Smooth muscle cell (in vitro differentiated cells): ENCODE measurements around the gene NR5A2. TPM values are rescaled to one million over a fixed set of nuclear protein-coding genes. Genes with fewer than 3 reads are reported as not detected.

Experiments
- DNase-seq: peaks from one replicate; lab custom pipeline; 2025; ENCODE audit not compliant: unreplicated experiment; lab: John Stamatoyannopoulos, UW
- H2AFZ ChIP-seq: fragments of 200-600 bp; sonication (generic); 2 replicates; pipeline ENCODE4 v1.6.0; 2016; ENCODE audit warnings: antibody characterized with exemption, low read depth, mild to moderate bottlenecking
- H3F3A ChIP-seq: fragments of 200-600 bp; sonication (generic); 2 replicates; pipeline ENCODE4 v1.6.0; 2017; ENCODE audit warnings: antibody characterized with exemption, low read depth
- H3K27ac ChIP-seq: fragments of 200-600 bp; sonication (generic); 2 replicates; pipeline ENCODE4 v1.5.1; 2016; ENCODE audit warnings: low read depth, mild to moderate bottlenecking
- H3K27me3 ChIP-seq: fragments of 200-600 bp; sonication (generic); 2 replicates; pipeline ENCODE4 v1.6.1; 2016; ENCODE audit warnings: low read depth, mild to moderate bottlenecking
- H3K36me3 ChIP-seq: fragments of 200-600 bp; sonication (generic); 2 replicates; pipeline ENCODE4 v1.5.1; 2016; ENCODE audit warnings: low read depth
- H3K4me1 ChIP-seq: fragments of 200-600 bp; sonication (generic); 2 replicates; pipeline ENCODE4 v1.5.1; 2016; ENCODE audit warnings: low read depth
- H3K4me2 ChIP-seq: fragments of 200-600 bp; sonication (generic); 2 replicates; pipeline ENCODE4 v1.6.0; 2016; ENCODE audit warnings: mild to moderate bottlenecking
- H3K4me3 ChIP-seq: fragments of 200-600 bp; sonication (generic); 2 replicates; pipeline ENCODE4 v1.5.1; 2016; ENCODE audit warnings: mild to moderate bottlenecking
- H3K79me2 ChIP-seq: fragments of 200-600 bp; sonication (generic); 2 replicates; pipeline ENCODE4 v1.6.0; 2016; ENCODE audit warnings: low read depth, mild to moderate bottlenecking
- H3K9ac ChIP-seq: fragments of 200-600 bp; sonication (generic); 2 replicates; pipeline ENCODE4 v1.6.0; 2016; ENCODE audit warnings: low read depth
- H3K9me3 ChIP-seq: fragments of 200-600 bp; sonication (generic); replicated peaks from 2 replicates; pipeline ENCODE4 v1.5.1; 2016; ENCODE audit warnings: low read depth
- H4K20me1 ChIP-seq: fragments of 200-600 bp; sonication (generic); 2 replicates; pipeline ENCODE4 v1.6.0; 2016; ENCODE audit warnings: low read depth
- WGBS: methylation state at CpG from one replicate; pipeline ENCODE4 v1.1.7; 2016; ENCODE audit warnings: low lambda C conversion rate; 5-methylcytosine and 5-hydroxymethylcytosine counted together
- polyA plus RNA-seq: library from polyadenylated mRNA; unstranded; fragments of >200 nt; fragmentation: Nextera tagmentation; extraction: Ambion mirVana; gene quantifications from 2 replicates; pipeline ENCODE4 v1.2.1, GENCODE V29; 2016
- total RNA-seq: library from RNA; depleted of rRNA; stranded (reverse); fragments of >200 nt; gene quantifications from 2 replicates; pipeline ENCODE4 v1.2.3, GENCODE V29; 2014
- TF ChIP-seq, protein P1 (sequence below): fragments of 200-600 bp; sonication (generic); IDR thresholded peaks from 2 replicates; pipeline ENCODE4 v1.5.1; 2017; ENCODE audit warnings: borderline replicate concordance, mild to moderate bottlenecking, antibody characterized with exemption; ENCODE audit not compliant: insufficient read depth, poor library complexity, severe bottlenecking

Gene NR5A2
- total and polyA plus RNA-seq, 2 experiments from 2014 or later, result 0.14 to 0.22 TPM

- H3K9ac ChIP-seq, result no peak overlapping the region
- no peaks in the 10 kb centered on the region for H3K4me1 ChIP-seq
- H3K9me3 ChIP-seq, result no peaks in the 10 kb centered on the region
- no peaks in the 10 kb centered on the region for H3K27me3 ChIP-seq
- no peak for DNase-seq
- no peak overlapping the region for H2AFZ ChIP-seq
- 94% methylated on average over 6 of the region's 6 CpGs for WGBS
- no peaks in the 10 kb centered on the region for H3F3A ChIP-seq
- no peaks in the 10 kb centered on the region for H4K20me1 ChIP-seq
- no peak overlapping the region for H3K4me2 ChIP-seq
- TF ChIP-seq, protein P1, sequence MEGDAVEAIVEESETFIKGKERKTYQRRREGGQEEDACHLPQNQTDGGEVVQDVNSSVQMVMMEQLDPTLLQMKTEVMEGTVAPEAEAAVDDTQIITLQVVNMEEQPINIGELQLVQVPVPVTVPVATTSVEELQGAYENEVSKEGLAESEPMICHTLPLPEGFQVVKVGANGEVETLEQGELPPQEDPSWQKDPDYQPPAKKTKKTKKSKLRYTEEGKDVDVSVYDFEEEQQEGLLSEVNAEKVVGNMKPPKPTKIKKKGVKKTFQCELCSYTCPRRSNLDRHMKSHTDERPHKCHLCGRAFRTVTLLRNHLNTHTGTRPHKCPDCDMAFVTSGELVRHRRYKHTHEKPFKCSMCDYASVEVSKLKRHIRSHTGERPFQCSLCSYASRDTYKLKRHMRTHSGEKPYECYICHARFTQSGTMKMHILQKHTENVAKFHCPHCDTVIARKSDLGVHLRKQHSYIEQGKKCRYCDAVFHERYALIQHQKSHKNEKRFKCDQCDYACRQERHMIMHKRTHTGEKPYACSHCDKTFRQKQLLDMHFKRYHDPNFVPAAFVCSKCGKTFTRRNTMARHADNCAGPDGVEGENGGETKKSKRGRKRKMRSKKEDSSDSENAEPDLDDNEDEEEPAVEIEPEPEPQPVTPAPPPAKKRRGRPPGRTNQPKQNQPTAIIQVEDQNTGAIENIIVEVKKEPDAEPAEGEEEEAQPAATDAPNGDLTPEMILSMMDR, result no peak
- H3K27ac ChIP-seq, result no peak overlapping the region
- no peaks in the 10 kb centered on the region for H3K36me3 ChIP-seq
- H3K4me3 ChIP-seq, result no peak overlapping the region
- H3K79me2 ChIP-seq, result no peaks in the 10 kb centered on the region
Observed at GRCh38 chr1:200005165-200005564, 22.3 kb upstream of the NR5A2 start.

DNA sequence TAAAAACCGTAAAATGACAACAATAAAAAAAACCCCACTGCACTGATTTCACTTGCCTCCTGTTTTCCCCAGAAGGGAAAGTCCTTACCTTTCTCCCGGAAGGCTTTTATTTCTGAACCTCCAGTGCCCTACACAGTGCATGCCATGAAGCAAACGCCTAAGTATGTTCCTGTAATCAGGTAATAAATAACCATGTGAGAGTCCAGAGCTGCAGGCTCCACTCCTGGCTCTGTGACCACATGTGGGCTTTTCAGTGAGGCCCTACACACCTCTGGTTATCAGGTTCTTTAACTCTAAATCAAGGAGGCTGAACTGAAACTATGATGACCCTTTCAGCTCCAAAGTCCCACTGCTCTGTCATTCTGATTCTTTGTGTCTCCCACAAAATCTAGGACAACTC, 20.8 kb upstream of the NR5A2 start:
- H3K27ac ChIP-seq, result no peak overlapping the region
- no peak overlapping the region for H3K9ac ChIP-seq
- no peaks in the 10 kb centered on the region for H3K36me3 ChIP-seq
- no peak overlapping the region for H2AFZ ChIP-seq
- no peaks in the 10 kb centered on the region for H3K79me2 ChIP-seq
- H3K27me3 ChIP-seq, result no peaks in the 10 kb centered on the region
- H4K20me1 ChIP-seq, result no peaks in the 10 kb centered on the region
- DNase-seq, result no peak
- H3K9me3 ChIP-seq, result no peaks in the 10 kb centered on the region
- WGBS, result 96% methylated on average over 3 of the region's 3 CpGs
- H3K4me1 ChIP-seq, result no peaks in the 10 kb centered on the region
- TF ChIP-seq, protein P1, result no peak
- no peaks in the 10 kb centered on the region for H3F3A ChIP-seq
- H3K4me2 ChIP-seq, result no peak overlapping the region
- no peak overlapping the region for H3K4me3 ChIP-seq

DNA sequence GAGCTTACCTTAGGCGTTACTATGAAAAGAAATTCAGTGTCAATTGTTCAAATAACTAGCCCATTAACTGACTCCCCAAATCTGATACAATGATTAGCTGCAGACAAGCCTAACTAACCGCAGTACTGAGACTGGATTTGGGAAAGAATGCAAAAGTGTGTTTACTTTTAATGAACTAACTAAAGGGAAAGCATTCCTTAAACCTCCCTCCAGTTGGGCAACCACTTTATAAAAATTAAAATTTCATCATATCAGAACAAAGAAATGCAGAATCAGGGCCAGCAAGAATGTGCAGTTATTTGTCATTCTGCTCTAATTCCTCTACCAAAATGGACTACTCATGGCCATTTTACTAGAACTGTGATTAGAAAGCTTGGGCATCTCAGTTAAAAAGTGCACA, 11.7 kb upstream of the NR5A2 start:
- 86% methylated on average over 2 of the region's 2 CpGs for WGBS
- Histone ChIP-seq H3F3A (no peaks in the 10 kb centered on the region), H3K79me2 (no peaks in the 10 kb centered on the region), H3K9ac (no peak overlapping the region), H3K4me3 (no peak overlapping the region), H3K36me3 (no peaks in the 10 kb centered on the region), H3K4me1 (no peaks in the 10 kb centered on the region), H3K27ac (no peak overlapping the region), H2AFZ (no peak overlapping the region), H4K20me1 (no peaks in the 10 kb centered on the region), H3K4me2 (no peak overlapping the region), H3K9me3 (no peaks in the 10 kb centered on the region), H3K27me3 (peaks cover 15% of the 10 kb centered on the region)
- TF ChIP-seq, protein P1, result no peak
- DNase-seq, result no peak

DNA sequence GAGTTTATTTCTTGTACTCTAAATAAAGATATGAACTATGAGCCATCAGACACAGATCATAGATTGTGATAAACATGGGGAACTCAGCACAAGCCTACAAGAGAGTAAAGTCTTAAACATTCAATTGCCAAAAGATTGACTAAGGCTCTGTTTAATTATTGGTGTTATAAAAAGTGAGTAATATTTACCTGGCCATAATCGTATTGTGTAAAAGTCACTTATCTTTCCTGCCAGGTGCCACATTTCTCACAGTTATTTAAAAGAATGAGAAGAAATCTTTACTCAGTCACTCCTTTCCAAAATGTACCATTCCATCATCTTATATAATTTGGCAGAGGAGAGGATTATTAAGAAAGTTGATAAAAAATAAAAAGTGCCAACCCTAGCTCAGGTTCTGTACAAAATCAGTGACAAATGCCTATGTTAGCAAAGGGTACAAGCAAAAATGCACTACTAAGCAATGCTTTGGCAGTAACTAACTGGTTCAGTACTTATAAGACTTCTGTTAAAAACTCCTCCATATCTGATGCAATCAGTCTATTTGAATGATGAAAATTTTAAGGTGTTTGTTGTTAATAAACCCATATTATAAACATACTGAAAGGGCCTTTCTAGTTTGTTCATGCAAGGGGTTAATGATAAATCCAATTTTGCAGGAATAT, 5.8 kb upstream of the NR5A2 start:
- H3K79me2 ChIP-seq, result no peaks in the 10 kb centered on the region
- H3K9ac ChIP-seq, result no peak overlapping the region
- H3K27ac ChIP-seq, result no peak overlapping the region
- no peaks in the 10 kb centered on the region for H3F3A ChIP-seq
- H4K20me1 ChIP-seq, result no peaks in the 10 kb centered on the region
- no peak for DNase-seq
- no peaks in the 10 kb centered on the region for H3K4me1 ChIP-seq
- no peak overlapping the region for H2AFZ ChIP-seq
- H3K9me3 ChIP-seq, result no peaks in the 10 kb centered on the region
- WGBS, result 94% methylated on average over 1 of the region's 1 CpG
- H3K4me2 ChIP-seq, result no peak overlapping the region
- no peak overlapping the region for H3K4me3 ChIP-seq
- H3K27me3 ChIP-seq, result peaks cover 23% of the 10 kb centered on the region
- TF ChIP-seq, protein P1, result no peak
- no peaks in the 10 kb centered on the region for H3K36me3 ChIP-seq
